ENCODE measurements around the gene CTU2. TPM values are rescaled to one million over a fixed set of nuclear protein-coding genes. Genes with fewer than 3 reads are reported as not detected.

CTU2 gene
- total RNA-seq, 1 donor from 2014 or later, result 27.1 TPM

DNA sequence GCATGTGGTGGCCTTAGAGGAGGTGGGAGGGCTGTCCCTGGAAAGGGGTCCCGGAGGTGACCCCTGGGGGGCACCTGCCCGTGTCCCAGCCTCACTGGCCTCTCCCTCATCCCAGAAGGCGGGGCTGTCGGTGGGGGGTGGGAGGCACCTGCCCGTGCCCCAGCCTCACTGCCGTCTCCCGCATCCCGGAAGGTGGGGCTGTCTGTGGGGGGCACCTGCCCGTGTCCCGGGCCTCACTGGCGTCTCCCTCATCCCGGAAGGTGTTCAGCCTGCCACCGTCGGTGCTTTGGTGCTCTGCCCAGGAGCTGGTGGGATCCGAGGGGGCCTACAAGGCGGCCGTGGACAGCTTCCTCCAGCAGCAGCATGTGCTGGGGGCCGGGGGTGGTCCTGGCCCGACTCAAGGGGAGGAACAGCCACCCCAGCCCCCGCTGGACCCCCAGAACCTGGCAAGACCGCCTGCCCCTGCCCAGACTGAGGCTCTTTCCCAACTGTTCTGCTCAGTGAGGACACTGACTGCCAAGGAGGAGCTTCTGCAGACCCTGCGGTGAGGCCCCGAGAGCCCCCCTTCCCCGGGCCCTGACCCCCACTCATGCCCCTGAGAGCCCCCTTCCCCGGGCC, 6.2 kb downstream of the CTU2 start:
- H3K36me3 Mint-ChIP-seq, result no peaks in the 10 kb centered on the region
- H3K27me3 Mint-ChIP-seq, result no peaks in the 10 kb centered on the region
- no peak for DNase-seq (ENCODE audit: extremely low spot score, unreplicated experiment)
- H3K27ac Mint-ChIP-seq, result no peak overlapping the region
- no peak for TF ChIP-seq CTCF (conservative IDR thresholded peaks at IDR 0.05)
- H3K4me1 Mint-ChIP-seq (ENCODE audit: unreplicated experiment), result peaks cover 1% of the 10 kb centered on the region
- H3K9me3 Mint-ChIP-seq, result no peaks in the 10 kb centered on the region
- no peak overlapping the region for H3K4me3 Mint-ChIP-seq

DNA sequence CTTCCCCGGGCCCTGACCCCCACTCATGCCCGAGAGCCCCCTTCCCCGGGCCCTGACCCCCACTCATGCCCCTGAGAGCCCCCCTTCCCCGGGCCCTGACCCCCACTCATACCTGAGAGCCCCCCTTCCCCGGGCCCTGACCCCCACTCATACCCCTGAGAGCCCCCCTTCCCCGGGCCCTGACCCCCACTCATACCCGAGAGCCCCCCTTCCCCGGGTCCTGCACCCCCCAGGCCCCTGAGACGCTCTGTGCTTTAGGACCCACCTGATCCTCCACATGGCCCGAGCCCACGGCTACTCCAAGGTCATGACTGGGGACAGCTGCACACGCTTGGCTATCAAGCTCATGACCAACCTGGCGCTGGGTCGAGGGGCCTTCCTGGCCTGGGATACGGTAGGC, 6.8 kb downstream of the CTU2 start:
- Mint-ChIP-seq H3K36me3 (no peaks in the 10 kb centered on the region), H3K4me1 (ENCODE audit: unreplicated experiment) (no peaks in the 10 kb centered on the region), H3K9me3 (no peaks in the 10 kb centered on the region), H3K4me3 (no peak overlapping the region), H3K27me3 (no peaks in the 10 kb centered on the region), H3K27ac (no peak overlapping the region)
- DNase-seq (ENCODE audit: extremely low spot score, unreplicated experiment), result no peak
- TF ChIP-seq CTCF (conservative IDR thresholded peaks at IDR 0.05), result no peak

DNA sequence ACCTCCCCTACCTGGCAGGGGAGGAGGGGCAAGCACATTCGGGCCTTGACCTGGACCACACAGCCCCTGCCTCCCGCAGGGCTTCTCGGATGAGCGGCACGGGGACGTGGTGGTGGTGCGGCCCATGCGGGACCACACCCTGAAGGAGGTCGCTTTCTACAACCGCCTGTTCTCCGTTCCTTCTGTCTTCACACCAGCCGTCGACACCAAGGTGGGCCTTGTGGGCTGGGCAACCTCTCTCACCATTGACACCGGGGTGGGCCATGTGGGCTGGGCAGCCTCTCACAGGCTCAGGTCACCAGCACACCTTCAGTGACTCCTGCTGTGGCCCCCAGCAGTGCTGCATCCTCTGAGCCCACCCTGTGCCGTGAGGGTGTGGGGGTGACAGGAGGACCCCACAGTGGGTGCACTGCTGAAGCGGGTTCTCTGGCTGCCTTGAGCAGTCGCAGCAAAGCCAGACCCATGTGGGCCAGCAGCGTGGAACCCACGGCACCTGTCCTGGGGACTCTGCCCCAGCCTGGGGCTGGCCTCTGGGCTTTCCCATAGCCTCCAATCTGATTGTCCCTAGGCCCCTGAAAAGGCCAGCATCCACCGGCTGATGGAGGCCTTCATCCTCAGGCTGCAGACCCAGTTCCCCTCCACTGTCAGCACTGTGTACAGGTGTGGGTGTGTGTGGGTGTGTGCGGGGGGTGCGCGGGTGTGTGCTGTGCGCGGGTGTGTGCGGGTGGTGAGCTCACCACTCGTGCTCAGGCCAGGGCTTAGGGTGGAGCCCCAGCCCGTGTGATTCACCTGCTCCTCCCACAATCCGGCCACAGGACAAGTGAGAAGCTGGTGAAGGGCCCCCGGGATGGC, 7.5 kb downstream of the CTU2 start:
- Mint-ChIP-seq H3K27ac (no peak overlapping the region), H3K4me1 (ENCODE audit: unreplicated experiment) (no peaks in the 10 kb centered on the region)

DNA sequence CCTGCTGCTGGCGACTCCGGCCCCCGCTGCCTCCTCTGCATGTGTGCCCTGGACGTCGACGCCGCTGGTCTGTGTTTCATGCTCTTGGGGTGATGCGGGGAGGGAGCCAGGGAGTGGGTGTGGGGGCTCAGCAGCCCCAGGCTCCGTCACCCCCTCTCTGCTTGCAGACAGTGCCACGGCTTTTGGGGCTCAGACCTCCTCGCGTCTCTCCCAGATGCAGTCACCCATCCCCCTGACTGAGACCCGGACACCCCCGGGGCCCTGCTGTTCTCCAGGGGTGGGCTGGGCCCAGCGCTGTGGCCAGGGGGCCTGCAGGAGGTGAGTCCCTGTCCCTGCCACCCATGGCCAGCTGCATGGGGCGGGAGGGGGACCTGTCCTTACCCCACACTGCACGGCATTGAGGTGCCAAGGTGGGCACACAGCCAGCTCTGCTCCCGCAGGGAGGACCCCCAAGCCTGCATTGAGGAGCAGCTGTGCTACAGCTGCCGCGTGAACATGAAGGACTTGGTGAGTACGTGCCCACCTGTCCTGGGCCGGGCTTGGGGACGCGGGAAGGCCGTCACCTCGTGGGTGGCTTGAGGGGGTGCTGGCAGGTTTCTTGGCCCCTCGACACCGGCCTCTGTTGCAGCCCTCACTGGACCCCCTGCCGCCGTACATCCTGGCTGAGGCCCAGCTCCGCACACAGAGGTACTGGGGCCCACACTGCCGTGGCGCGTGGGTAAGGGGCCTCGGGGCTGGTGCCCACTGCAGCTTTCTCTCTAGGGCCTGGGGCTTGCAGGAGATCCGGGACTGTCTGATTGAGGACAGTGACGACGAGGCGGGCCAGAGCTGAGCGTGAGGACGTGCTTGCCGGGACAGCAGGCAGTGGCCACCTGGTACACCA, 8.4 kb downstream of the CTU2 start:
- no peaks in the 10 kb centered on the region for H3K27me3 Mint-ChIP-seq

More for the DNA sequence above, 7.5 kb downstream of the CTU2 start:
- no peaks in the 10 kb centered on the region for H3K27me3 Mint-ChIP-seq
- no peak overlapping the region for H3K4me3 Mint-ChIP-seq
- DNase-seq (ENCODE audit: extremely low spot score, unreplicated experiment), result no peak
- H3K9me3 Mint-ChIP-seq, result no peaks in the 10 kb centered on the region
- no peak for TF ChIP-seq CTCF (conservative IDR thresholded peaks at IDR 0.05)
- no peaks in the 10 kb centered on the region for H3K36me3 Mint-ChIP-seq

More for the DNA sequence above, 8.4 kb downstream of the CTU2 start:
- DNase-seq (ENCODE audit: extremely low spot score, unreplicated experiment), result no peak
- no peak for TF ChIP-seq CTCF (conservative IDR thresholded peaks at IDR 0.05)
- Mint-ChIP-seq H3K9me3 (no peaks in the 10 kb centered on the region), H3K27ac (no peak overlapping the region), H3K4me3 (no peak overlapping the region), H3K4me1 (ENCODE audit: unreplicated experiment) (no peaks in the 10 kb centered on the region), H3K36me3 (no peaks in the 10 kb centered on the region)
